Neural crest cell (in vitro differentiated cells): ENCODE results near the gene MYBBP1A. TPM values are rescaled to one million over a fixed set of nuclear protein-coding genes. Genes with fewer than 3 reads are reported as not detected.

Experiments
- DNase-seq: peaks from one replicate; pipeline ENCODE4 v3.0.0; 2021; ENCODE audit warnings: low read depth, mixed read lengths, low spot score
- H3K27ac Mint-ChIP-seq: one replicate; pipeline ENCODE4 v1.8.0; 2021; ENCODE audit warnings: mild to moderate bottlenecking, mixed read lengths; ENCODE audit not compliant: unreplicated experiment
- H3K27me3 Mint-ChIP-seq: 2 replicates; pipeline ENCODE4 v1.8.0; 2021; ENCODE audit warnings: low read depth, mild to moderate bottlenecking, mixed read lengths
- H3K36me3 Mint-ChIP-seq: 2 replicates; pipeline ENCODE4 v1.8.0; 2021; ENCODE audit warnings: low read depth, mild to moderate bottlenecking, mixed read lengths
- H3K4me1 Mint-ChIP-seq: 2 replicates; pipeline ENCODE4 v1.8.0; 2021; ENCODE audit warnings: mixed read lengths
- H3K4me3 Mint-ChIP-seq: one replicate; pipeline ENCODE4 v1.8.0; 2021; ENCODE audit warnings: mild to moderate bottlenecking, mixed read lengths
- H3K9me3 Mint-ChIP-seq: 2 replicates; pipeline ENCODE4 v1.8.0; 2021; ENCODE audit warnings: mixed read lengths
- CTCF ChIP-seq: fragments of 200-600 bp; sonication (generic); conservative IDR thresholded peaks from 2 replicates; pipeline ENCODE4 v1.5.0; 2021; ENCODE audit warnings: antibody characterized with exemption, mild to moderate bottlenecking
- total RNA-seq: library from RNA; stranded (reverse); gene quantifications from 2 replicates; pipeline ENCODE4 v1.2.1, GENCODE V29; 2021

Gene MYBBP1A
- total RNA-seq, 1 donor from 2014 or later = 69.3 TPM

GRCh38 chr17:4544135-4544950 is 10.8 kb downstream of the MYBBP1A start:
- H3K27me3 Mint-ChIP-seq = no peaks in the 10 kb centered on the region

GRCh38 chr17:4543557-4544026 is 11.6 kb downstream of the MYBBP1A start:
- no peaks in the 10 kb centered on the region for H3K27me3 Mint-ChIP-seq
- no peaks in the 10 kb centered on the region for H3K36me3 Mint-ChIP-seq
- H3K4me3 Mint-ChIP-seq = no peak overlapping the region
- H3K9me3 Mint-ChIP-seq = no peaks in the 10 kb centered on the region
- TF ChIP-seq CTCF = no peak
- no peaks in the 10 kb centered on the region for H3K4me1 Mint-ChIP-seq
- H3K27ac Mint-ChIP-seq = no peak overlapping the region
- DNase-seq = no peak

More at GRCh38 chr17:4544135-4544950, 10.8 kb downstream of the MYBBP1A start:
- Mint-ChIP-seq H3K4me3 (no peak overlapping the region), H3K9me3 (no peaks in the 10 kb centered on the region), H3K27ac (no peak overlapping the region), H3K4me1 (no peaks in the 10 kb centered on the region), H3K36me3 (no peaks in the 10 kb centered on the region)
- no peak for DNase-seq
- no peak for TF ChIP-seq CTCF

- no peaks in the 10 kb centered on the region for H3K4me1 Mint-ChIP-seq
- H3K36me3 Mint-ChIP-seq = no peaks in the 10 kb centered on the region
- H3K9me3 Mint-ChIP-seq = no peaks in the 10 kb centered on the region
- no peak overlapping the region for H3K4me3 Mint-ChIP-seq
- no peaks in the 10 kb centered on the region for H3K27me3 Mint-ChIP-seq
- H3K27ac Mint-ChIP-seq = no peak overlapping the region
- DNase-seq = no peak
- no peak for TF ChIP-seq CTCF
These were observed 12.4 kb downstream of the MYBBP1A start for GRCh38 chr17:4542726-4543191.

- DNase-seq = no peak
- Mint-ChIP-seq H3K27me3 (no peaks in the 10 kb centered on the region), H3K27ac (no peak overlapping the region), H3K4me1 (no peaks in the 10 kb centered on the region), H3K36me3 (no peaks in the 10 kb centered on the region), H3K4me3 (no peak overlapping the region), H3K9me3 (no peaks in the 10 kb centered on the region)
- no peak for TF ChIP-seq CTCF
These were observed 13.0 kb downstream of the MYBBP1A start for GRCh38 chr17:4542003-4542725.

GRCh38 chr17:4541328-4542002 is 13.7 kb downstream of the MYBBP1A start:
- H3K4me1 Mint-ChIP-seq = no peaks in the 10 kb centered on the region
- no peak for DNase-seq
- no peaks in the 10 kb centered on the region for H3K27me3 Mint-ChIP-seq
- no peak overlapping the region for H3K27ac Mint-ChIP-seq
- no peak overlapping the region for H3K4me3 Mint-ChIP-seq
- no peaks in the 10 kb centered on the region for H3K9me3 Mint-ChIP-seq
- TF ChIP-seq CTCF = no peak
- H3K36me3 Mint-ChIP-seq = no peaks in the 10 kb centered on the region
